K562 (cell line): ENCODE measurements around the gene SAMD3.

Experiments
- BACH1 ChIP-seq: fragments of 200-800 bp; sonication (Bioruptor generic); IDR thresholded peaks from 2 replicates; pipeline ENCODE4 v1.6.1; 2016; ENCODE audit warnings: missing genetic modification characterization, missing compliant biosample characterization
- ETV6 ChIP-seq, 3 experiments: fragments of 150-350 bp in 1 of 3; sonication (generic) in 1 of 3; formaldehyde crosslinking in 1 of 3; IDR thresholded peaks; 2 replicates each; pipeline versions ENCODE4 v1.6.1 to v1.8.0; 2014 to 2022; ENCODE audit warnings: borderline replicate concordance in 2 of 3, low read depth in 2 of 3, antibody characterized with exemption in 1 of 3, low read length in 1 of 3, mild to moderate bottlenecking in 1 of 3, missing genetic modification reagents in 1 of 3
- FOS ChIP-seq: IDR thresholded peaks from 3 replicates; pipeline ENCODE4 v1.6.1; 2011; ENCODE audit not compliant: insufficient read length; ENCODE audit errors: extremely low read depth
- PREB ChIP-seq: sonication (generic); formaldehyde crosslinking; IDR thresholded peaks from 2 replicates; pipeline ENCODE4 v1.8.1; 2023; ENCODE audit warnings: mild to moderate bottlenecking, missing genetic modification reagents
- ZNF778 ChIP-seq: fragments of 450-650 bp; formaldehyde crosslinking; IDR thresholded peaks from 2 replicates; pipeline ENCODE4 v1.4.0; 2020; ENCODE audit warnings: mild to moderate bottlenecking, moderate library complexity

GRCh38 chr6:130223508-130223907, 757 bp upstream of the SAMD3 start:
- TF ChIP-seq FOS (no peak), BACH1 (tag) (no peak), PREB (no peak), ETV6 (IDR thresholded peaks at IDR 0.05; ENCODE audit: borderline replicate concordance in 1 of 2, low read depth in 2 of 2, low read length in 1 of 2) (no peak), ETV6 (CRISPR knock-in tag; IDR thresholded peaks at IDR 0.05; ENCODE audit: borderline replicate concordance) (no peak), ZNF778 (no peak)
